GM23248 (cell line): ENCODE data around the gene PGPEP1. TPM values are rescaled to one million over a fixed set of nuclear protein-coding genes. Genes with fewer than 3 reads are reported as not detected.
"Not testable (repeated sequence)": the region's sequence is repeated elsewhere in the genome, so short reads cannot be mapped to it uniquely, and the experiment has no call there.

Experiments used
- DNase-seq: peaks from one replicate; pipeline ENCODE4 v3.0.0-alpha.2; 2015
- H2AFZ ChIP-seq: fragments of 200-600 bp; sonication (generic); 2 replicates; pipeline ENCODE4 v1.6.1; 2016; ENCODE audit warnings: antibody characterized with exemption
- H3F3A ChIP-seq: fragments of 200-600 bp; sonication (generic); 2 replicates; pipeline ENCODE4 v1.6.1; 2016; ENCODE audit warnings: mild to moderate bottlenecking, antibody characterized with exemption, mixed run types; ENCODE audit not compliant: insufficient read depth
- H3K27ac ChIP-seq: fragments of 200-600 bp; sonication (generic); 2 replicates; pipeline ENCODE4 v1.5.1; 2016; ENCODE audit warnings: mild to moderate bottlenecking
- H3K27me3 ChIP-seq: fragments of 200-600 bp; sonication (generic); replicated peaks from 2 replicates; pipeline ENCODE4 v1.6.1; 2016; ENCODE audit warnings: mild to moderate bottlenecking; ENCODE audit not compliant: insufficient read depth
- H3K36me3 ChIP-seq: fragments of 200-600 bp; sonication (generic); 2 replicates; pipeline ENCODE4 v1.6.1; 2016; ENCODE audit warnings: low read depth, mild to moderate bottlenecking
- H3K4me1 ChIP-seq: fragments of 200-600 bp; sonication (generic); 2 replicates; pipeline ENCODE4 v1.6.1; 2016; ENCODE audit warnings: mild to moderate bottlenecking; ENCODE audit not compliant: insufficient read depth
- H3K4me2 ChIP-seq: fragments of 200-600 bp; sonication (generic); one replicate; pipeline ENCODE4 v1.6.1; 2016; ENCODE audit warnings: mild to moderate bottlenecking; ENCODE audit not compliant: unreplicated experiment
- H3K4me3 ChIP-seq: fragments of 200-600 bp; sonication (generic); 2 replicates; pipeline ENCODE4 v1.5.1; 2016; ENCODE audit warnings: mild to moderate bottlenecking
- H3K79me2 ChIP-seq: fragments of 200-600 bp; sonication (generic); 2 replicates; pipeline ENCODE4 v1.6.1; 2016; ENCODE audit warnings: mild to moderate bottlenecking; ENCODE audit not compliant: insufficient read depth
- H3K9ac ChIP-seq: fragments of 200-600 bp; sonication (generic); 2 replicates; pipeline ENCODE4 v1.6.1; 2016; ENCODE audit warnings: mild to moderate bottlenecking
- H3K9me2 ChIP-seq: fragments of 200-600 bp; sonication (generic); 2 replicates; pipeline ENCODE4 v1.6.1; 2016; ENCODE audit warnings: mixed run types, mild to moderate bottlenecking, moderate library complexity; ENCODE audit not compliant: insufficient read depth
- H3K9me3 ChIP-seq: fragments of 200-600 bp; sonication (generic); one replicate; pipeline ENCODE4 v1.6.1; 2017; ENCODE audit warnings: low read depth
- H4K20me1 ChIP-seq: fragments of 200-600 bp; sonication (generic); 2 replicates; pipeline ENCODE4 v1.6.0; 2016; ENCODE audit not compliant: insufficient read depth
- EZH2 ChIP-seq: fragments of 200-600 bp; sonication (generic); IDR thresholded peaks from 2 replicates; pipeline ENCODE4 v1.6.1; 2018; ENCODE audit warnings: antibody characterized with exemption, mild to moderate bottlenecking; ENCODE audit not compliant: insufficient read depth, poor library complexity, severe bottlenecking
- EZH2phosphoT487 ChIP-seq: fragments of 200-600 bp; sonication (generic); IDR thresholded peaks from 2 replicates; pipeline ENCODE4 v1.6.1; 2018; ENCODE audit warnings: antibody characterized with exemption, moderate library complexity, mild to moderate bottlenecking, low read depth; ENCODE audit not compliant: insufficient read depth
- WGBS, 2 experiments: methylation state at CpG; one replicate each; pipeline ENCODE4 v1.1.6; 2015 to 2017; ENCODE audit warnings: low lambda C conversion rate in 2 of 2, low coverage in 1 of 2; ENCODE audit errors: missing lambda C conversion rate in 2 of 2; 5-methylcytosine and 5-hydroxymethylcytosine counted together
- in situ Hi-C: fragments of 300-500 bp; cut with MboI; formaldehyde crosslinking; loops from 2 replicates; pipeline ENCODE4 v1.15.0; 2020
- polyA plus RNA-seq: library from polyadenylated mRNA; unstranded; fragments of >200 nt; fragmentation: Nextera tagmentation; extraction: Ambion mirVana; gene quantifications from 2 replicates; pipeline ENCODE4 v1.2.1, GENCODE V29; 2016
- total RNA-seq: library from RNA; depleted of rRNA; stranded (reverse); fragments of >200 nt; shearing (Covaris generic); gene quantifications from 2 replicates; pipeline ENCODE4 v1.2.3, GENCODE V29; 2014

Gene PGPEP1
- total and polyA plus RNA-seq, 2 experiments from 2014 or later = 12.0 to 14.5 TPM

- H3K9ac ChIP-seq = no peak overlapping the region
- TF ChIP-seq EZH2 (no peak), EZH2phosphoT487 (no peak)
- H3F3A ChIP-seq = peaks cover 13% of the 10 kb centered on the region
- H3K4me2 ChIP-seq = no peak overlapping the region
- H3K79me2 ChIP-seq = no peaks in the 10 kb centered on the region
- peaks cover 6% of the 10 kb centered on the region for H3K4me1 ChIP-seq
- H3K9me3 ChIP-seq = no peaks in the 10 kb centered on the region
- no peaks in the 10 kb centered on the region for H3K9me2 ChIP-seq
- H3K27me3 ChIP-seq = no peaks in the 10 kb centered on the region
- no peak overlapping the region for H3K4me3 ChIP-seq
- DNase-seq = no peak
- no peak overlapping the region for H2AFZ ChIP-seq
- no peak overlapping the region for H3K27ac ChIP-seq
- in situ Hi-C loops = no loop called here
- H4K20me1 ChIP-seq = no peaks in the 10 kb centered on the region
- WGBS, 2 experiments = 70 to 77% methylated on average over 36 of the region's 37 CpGs
- H3K36me3 ChIP-seq = no peaks in the 10 kb centered on the region
These were observed 56.3 kb downstream of the PGPEP1 start for GRCh38 chr19:18396471-18397241.

GRCh38 chr19:18397242-18398202 lies 57.1 kb downstream of the PGPEP1 start, which contains the start of gene LRRC25:
Gene LRRC25, minus strand, starts transcription at chr19:18397622. Its CDS starts 659 bp downstream, at chr19:18396963.
- Histone ChIP-seq H3K27ac (no peak within 1 kb of the TSS), H3K4me1 (peaks cover 6% of the 10 kb centered on the region), H2AFZ (no peak within 1 kb of the TSS), H3K4me2 (no peak within 1 kb of the TSS), H3K9ac (no peak within 1 kb of the TSS), H3K27me3 (no peaks in the 10 kb centered on the region), H3K4me3 (no peak within 1 kb of the TSS), H3K79me2 (no peaks in the 10 kb centered on the region), H3K9me3 (no peaks in the 10 kb centered on the region), H3F3A (peaks cover 13% of the 10 kb centered on the region), H4K20me1 (no peaks in the 10 kb centered on the region), H3K9me2 (no peaks in the 10 kb centered on the region), H3K36me3 (no peaks in the 10 kb centered on the region)
- DNase-seq = no peak
- in situ Hi-C loops = no loop called here
- TF ChIP-seq EZH2phosphoT487 = no peak
- no peak for TF ChIP-seq EZH2
- 43 to 48% methylated on average over 33 of the region's 33 CpGs for WGBS, 2 experiments

GRCh38 chr19:18399008-18399407 lies 58.6 kb downstream of the PGPEP1 start:
- peak overlapping the region; percentile 19 for H3K4me2 ChIP-seq
- H3K79me2 ChIP-seq = no peaks in the 10 kb centered on the region
- no peaks in the 10 kb centered on the region for H4K20me1 ChIP-seq
- H3K36me3 ChIP-seq = no peaks in the 10 kb centered on the region
- no peak overlapping the region for H3K4me3 ChIP-seq
- H3K9me2 ChIP-seq = no peaks in the 10 kb centered on the region
- peaks cover 13% of the 10 kb centered on the region for H3F3A ChIP-seq
- H3K9ac ChIP-seq = no peak overlapping the region
- peak; percentile 87 for DNase-seq
- H3K27ac ChIP-seq = peak overlapping the region; percentile 52
- H3K27me3 ChIP-seq = no peaks in the 10 kb centered on the region
- TF ChIP-seq EZH2 (no peak), EZH2phosphoT487 (no peak)
- no peaks in the 10 kb centered on the region for H3K9me3 ChIP-seq
- in situ Hi-C loops = no loop called here
- H3K4me1 ChIP-seq = peaks cover 6% of the 10 kb centered on the region
- H2AFZ ChIP-seq = no peak overlapping the region
- WGBS, 2 experiments = 3 to 7% methylated on average over 6 of the region's 6 CpGs

GRCh38 chr19:18401580-18402112 lies 61.2 kb downstream of the PGPEP1 start:
- TF ChIP-seq EZH2 (no peak), EZH2phosphoT487 (no peak)
- no peak overlapping the region for H3K9ac ChIP-seq
- no peaks in the 10 kb centered on the region for H3K79me2 ChIP-seq
- H3K9me3 ChIP-seq = no peaks in the 10 kb centered on the region
- H4K20me1 ChIP-seq = no peaks in the 10 kb centered on the region
- H3K27me3 ChIP-seq = no peaks in the 10 kb centered on the region
- H3K4me3 ChIP-seq = no peak overlapping the region
- DNase-seq = peak; percentile 77
- H3K27ac ChIP-seq = no peak overlapping the region
- H3K36me3 ChIP-seq = no peaks in the 10 kb centered on the region
- peaks cover 6% of the 10 kb centered on the region for H3K4me1 ChIP-seq
- H3F3A ChIP-seq = peaks cover 13% of the 10 kb centered on the region
- H2AFZ ChIP-seq = no peak overlapping the region
- in situ Hi-C loops = loop anchor here (5.0 kb wide), 1 partner anchor 49 kb away; no protein-coding TSS in a partner anchor
- H3K4me2 ChIP-seq = no peak overlapping the region
- H3K9me2 ChIP-seq = no peaks in the 10 kb centered on the region
- 59 to 60% methylated on average over 7 of the region's 7 CpGs for WGBS, 2 experiments

DNA sequence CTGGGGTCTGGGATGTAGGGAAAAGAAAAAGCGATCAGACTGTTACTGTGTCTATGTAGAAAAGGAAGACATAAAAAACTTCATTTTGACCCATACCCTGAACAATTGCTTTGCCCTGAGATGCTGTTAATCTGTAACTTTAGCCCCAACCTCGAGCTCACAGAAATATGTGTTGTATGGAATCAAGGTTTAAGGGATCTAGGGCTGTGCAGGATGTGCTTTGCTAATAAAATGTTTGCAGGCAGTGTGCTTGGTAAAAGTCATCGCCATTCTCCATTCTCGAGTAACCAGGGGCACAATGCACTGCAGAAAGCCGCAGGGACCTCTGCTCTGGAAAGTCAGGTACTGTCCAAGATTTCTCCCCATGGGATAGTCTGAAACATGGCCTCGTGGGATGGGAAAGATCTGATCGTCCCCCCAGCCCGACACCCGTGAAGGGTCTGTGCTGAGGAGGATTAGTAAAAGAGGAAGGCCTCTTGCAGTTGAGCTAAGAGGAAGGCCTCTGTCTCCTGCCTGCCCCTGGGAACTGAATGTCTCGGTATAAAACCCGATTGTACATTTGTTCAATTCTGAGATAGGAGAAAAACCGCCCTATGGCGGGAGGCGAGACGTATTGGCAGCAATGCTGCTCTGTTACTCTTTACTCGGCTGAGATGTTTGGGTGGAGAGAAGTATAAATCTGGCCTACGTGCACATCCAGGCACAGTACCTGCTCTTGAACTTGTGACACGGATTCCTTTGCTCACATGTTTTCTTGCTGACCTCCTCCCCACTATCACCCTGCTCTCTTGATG lies 62.3 kb downstream of the PGPEP1 start:
- not testable (repeated sequence) for H3K4me3 ChIP-seq, H4K20me1 ChIP-seq, H2AFZ ChIP-seq, H3K9me2 ChIP-seq, H3K79me2 ChIP-seq, H3K9me3 ChIP-seq, DNase-seq, H3K9ac ChIP-seq, H3K4me2 ChIP-seq, H3K4me1 ChIP-seq, H3K36me3 ChIP-seq, H3K27me3 ChIP-seq, H3K27ac ChIP-seq
- peaks cover 13% of the 10 kb centered on the region for H3F3A ChIP-seq
- 76 to 77% methylated on average over 18 of the region's 18 CpGs for WGBS, 2 experiments
- in situ Hi-C loops = loop anchor here (5.0 kb wide), 1 partner anchor 50 kb away; no protein-coding TSS in a partner anchor

DNA sequence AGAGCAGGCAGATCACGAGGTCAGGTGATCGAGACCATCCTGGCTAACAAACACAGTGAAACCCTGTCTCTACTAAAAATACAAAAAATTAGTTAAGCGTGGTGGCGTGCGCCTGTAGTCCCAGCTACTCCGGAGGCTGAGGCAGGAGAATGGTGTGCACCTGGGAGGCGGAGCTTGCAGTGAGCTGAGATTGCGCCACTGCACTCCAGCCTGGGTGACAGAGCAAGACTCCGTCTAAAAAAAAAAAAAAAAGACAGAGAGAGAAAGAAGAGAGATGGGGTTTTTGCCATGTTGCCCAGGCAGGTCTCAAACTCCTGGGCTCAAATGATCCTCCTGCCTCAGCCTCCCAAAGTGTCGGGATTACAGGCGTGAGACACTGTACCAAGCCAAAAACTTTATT lies 65.4 kb downstream of the PGPEP1 start:
- H3K36me3 ChIP-seq, H3K9me2 ChIP-seq, H3K4me3 ChIP-seq, H3F3A ChIP-seq, H4K20me1 ChIP-seq, H3K9ac ChIP-seq, H3K4me2 ChIP-seq, H3K27me3 ChIP-seq, H3K4me1 ChIP-seq, in situ Hi-C loops, H3K9me3 ChIP-seq, H3K79me2 ChIP-seq, H2AFZ ChIP-seq, H3K27ac ChIP-seq, DNase-seq: not testable (repeated sequence)
- 92 to 93% methylated on average over 11 of the region's 11 CpGs for WGBS, 2 experiments
